ENCODE results near the gene ADIG.

DNA sequence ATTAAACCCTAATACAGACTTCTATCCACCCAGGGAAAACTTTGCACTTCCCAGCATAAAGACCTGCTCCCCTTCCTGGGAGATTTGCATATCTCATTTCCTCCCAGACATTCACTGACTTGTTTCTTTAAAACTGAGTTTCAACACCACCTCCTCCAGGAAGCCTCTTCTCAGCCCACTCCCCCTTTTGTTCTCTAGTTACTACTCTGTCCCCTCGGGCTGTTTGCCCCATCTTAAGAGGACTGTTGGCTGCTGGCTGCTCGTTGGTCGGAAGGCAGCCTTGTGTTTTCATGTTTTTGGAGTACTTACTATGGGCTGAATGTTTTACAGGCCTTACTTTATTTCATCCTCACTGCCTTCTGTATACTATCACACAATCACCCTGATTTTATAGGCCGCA, 27.2 kb downstream of the ADIG start:
- TF ChIP-seq, protein P1, sequence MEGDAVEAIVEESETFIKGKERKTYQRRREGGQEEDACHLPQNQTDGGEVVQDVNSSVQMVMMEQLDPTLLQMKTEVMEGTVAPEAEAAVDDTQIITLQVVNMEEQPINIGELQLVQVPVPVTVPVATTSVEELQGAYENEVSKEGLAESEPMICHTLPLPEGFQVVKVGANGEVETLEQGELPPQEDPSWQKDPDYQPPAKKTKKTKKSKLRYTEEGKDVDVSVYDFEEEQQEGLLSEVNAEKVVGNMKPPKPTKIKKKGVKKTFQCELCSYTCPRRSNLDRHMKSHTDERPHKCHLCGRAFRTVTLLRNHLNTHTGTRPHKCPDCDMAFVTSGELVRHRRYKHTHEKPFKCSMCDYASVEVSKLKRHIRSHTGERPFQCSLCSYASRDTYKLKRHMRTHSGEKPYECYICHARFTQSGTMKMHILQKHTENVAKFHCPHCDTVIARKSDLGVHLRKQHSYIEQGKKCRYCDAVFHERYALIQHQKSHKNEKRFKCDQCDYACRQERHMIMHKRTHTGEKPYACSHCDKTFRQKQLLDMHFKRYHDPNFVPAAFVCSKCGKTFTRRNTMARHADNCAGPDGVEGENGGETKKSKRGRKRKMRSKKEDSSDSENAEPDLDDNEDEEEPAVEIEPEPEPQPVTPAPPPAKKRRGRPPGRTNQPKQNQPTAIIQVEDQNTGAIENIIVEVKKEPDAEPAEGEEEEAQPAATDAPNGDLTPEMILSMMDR (IDR thresholded peaks at IDR 0.05): no peak
- no peak for TF ChIP-seq POLR2AphosphoS5 (IDR thresholded peaks at IDR 0.05)

Data from suprapubic skin (tissue), 3 donors.